ENCODE measurements around the gene HRH3.

- TF ChIP-seq CTCF (IDR thresholded peaks at IDR 0.05; ENCODE audit: poor library complexity, severe bottlenecking) (no peak), EP300 (conservative IDR thresholded peaks at IDR 0.05; ENCODE audit: poor library complexity, severe bottlenecking) (no peak), EZH2 (IDR thresholded peaks at IDR 0.05; ENCODE audit: borderline replicate concordance, insufficient read depth, low read length, poor library complexity, severe bottlenecking) (no peak), RAD21 (conservative IDR thresholded peaks at IDR 0.05) (no peak), TAF1 (IDR thresholded peaks at IDR 0.05; ENCODE audit: low read depth) (no peak), REST (IDR thresholded peaks at IDR 0.05; ENCODE audit: borderline replicate concordance) (no peak), POLR2AphosphoS5 (IDR thresholded peaks at IDR 0.05) (no peak)
Measured at GRCh38 chr20:62217913-62218773, 1.9 kb downstream of the HRH3 start.
